HG03565 (cell line): ENCODE results near the gene CRK.
"Not testable (repeated sequence)": the region's sequence is repeated elsewhere in the genome, so short reads cannot be mapped to it uniquely, and the experiment has no call there.

Source experiments
- ATAC-seq: cut with Tn5 transposase; IDR thresholded peaks from one replicate; pipeline ENCODE4 v1.9.1; 2021; ENCODE audit warnings: mild to moderate bottlenecking, moderate library complexity; ENCODE audit not compliant: unreplicated experiment

Gene CRK

DNA sequence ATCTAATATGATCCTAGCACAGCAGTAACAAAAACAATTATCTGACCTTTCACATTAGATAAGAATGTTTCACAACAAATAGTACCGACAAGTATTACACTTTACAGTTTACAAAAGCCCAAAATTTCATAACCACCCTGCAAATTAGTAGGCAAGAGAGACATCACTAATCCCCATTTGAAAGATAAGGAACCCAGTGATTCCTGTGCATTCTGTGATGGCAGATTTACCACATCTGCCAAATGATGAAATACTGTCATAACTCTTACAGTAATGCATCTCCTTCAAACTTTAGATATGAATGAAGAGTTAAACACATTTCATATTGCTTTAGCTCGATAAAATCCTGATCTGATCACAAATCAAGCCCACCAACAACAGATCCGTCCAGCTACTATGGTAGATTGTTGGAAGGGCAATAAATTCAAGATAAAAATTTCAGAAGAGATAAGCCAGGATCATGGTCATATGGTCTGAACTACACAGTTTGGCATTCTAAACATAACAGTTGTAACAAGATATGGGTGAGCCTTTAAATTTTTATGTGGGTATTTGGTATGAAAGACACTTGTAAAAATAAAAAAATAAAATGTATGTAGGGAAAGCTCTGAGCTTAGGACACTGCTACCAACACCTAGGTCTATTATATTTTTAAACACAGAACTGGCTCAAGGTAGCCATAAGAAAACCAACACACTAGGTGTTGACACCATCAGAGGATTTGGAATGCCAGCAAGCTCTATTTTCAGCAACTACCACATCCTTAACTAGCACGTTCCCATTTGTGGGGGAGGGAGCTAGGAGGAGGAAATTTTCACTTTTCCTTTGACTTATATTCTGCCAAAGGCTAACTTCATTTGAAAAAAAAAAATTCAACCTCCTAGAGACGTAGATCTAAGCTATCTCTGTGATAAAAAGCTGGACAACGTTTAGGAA lies 65.3 kb downstream of the CRK start:
- no peak for ATAC-seq

DNA sequence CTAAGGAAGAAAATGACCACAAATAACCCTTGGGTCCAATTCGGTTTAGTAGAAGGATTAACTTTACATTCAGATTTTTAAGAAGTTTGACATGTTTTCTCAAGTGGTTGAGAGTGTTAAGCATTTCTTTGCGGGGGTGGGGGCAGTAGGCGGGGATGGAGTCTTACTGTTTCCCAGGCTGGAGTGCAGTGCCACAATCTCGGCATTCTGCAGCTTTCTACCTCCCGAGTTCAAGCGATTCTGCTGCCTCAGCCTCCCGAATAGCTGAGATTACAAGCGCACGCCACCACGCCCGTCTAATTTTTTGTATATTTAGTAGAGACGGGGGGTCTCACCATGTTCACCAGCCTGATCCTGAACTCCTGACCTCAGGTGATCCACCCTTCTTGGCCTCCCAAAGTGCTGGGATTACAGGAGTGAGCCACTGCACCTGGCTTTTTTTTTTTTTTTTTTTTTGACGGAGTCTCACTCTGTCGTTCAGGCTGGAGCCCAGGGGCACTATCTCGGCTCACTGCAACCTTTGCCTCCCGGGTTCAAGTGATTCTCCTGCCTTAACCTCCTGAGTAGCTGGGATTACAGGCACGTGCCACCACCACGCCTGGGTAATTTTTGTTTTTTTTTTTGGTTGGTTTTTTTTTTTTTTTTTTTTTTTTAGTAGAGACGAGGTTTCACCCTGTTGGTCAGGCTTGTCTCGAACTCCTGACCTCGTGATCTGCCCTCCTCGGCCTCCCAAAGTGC lies 68.4 kb downstream of the CRK start:
- not testable (repeated sequence) for ATAC-seq

DNA sequence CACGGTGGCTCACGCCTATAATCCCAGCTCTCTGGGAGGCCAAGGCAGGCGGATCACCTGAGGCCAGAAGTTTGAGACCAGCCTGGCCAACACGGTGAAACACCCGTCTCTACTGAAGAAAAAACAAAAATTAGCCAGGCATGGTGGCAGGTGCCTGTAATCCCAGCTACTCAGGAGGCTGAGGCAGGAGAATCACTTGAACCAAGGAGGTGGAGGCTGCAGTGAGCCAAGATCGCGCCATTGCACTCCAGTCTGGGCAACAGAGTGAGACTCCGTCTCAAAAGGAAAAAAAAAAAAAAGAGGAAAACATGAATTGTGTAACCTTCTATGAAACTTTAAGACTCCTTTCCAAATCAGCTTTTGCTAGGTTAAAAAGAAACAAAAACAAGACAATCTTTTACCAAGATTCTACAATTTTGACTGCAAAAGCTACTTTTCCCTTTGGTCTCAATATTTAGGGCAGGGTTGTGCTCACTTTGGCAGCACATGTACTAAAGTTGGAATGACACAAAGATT lies 69.3 kb downstream of the CRK start:
- ATAC-seq = not testable (repeated sequence)

DNA sequence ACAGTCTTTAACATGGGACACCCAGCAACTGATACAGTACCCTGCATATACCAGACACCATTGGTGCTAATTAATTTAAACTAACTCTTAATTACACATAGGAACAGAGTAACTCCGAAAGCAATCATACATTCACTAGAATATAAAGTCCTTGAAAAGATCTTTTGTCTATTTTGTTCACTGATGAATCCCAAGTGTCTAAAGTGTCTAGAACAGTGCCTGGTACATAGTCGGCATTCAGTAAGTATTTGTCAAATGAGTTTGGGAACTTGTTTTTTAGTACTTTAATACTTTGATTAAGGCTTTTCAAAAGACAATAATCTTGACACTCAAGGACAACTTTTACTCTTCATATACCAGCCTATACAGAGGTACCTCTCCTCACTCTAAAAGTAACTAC lies 69.8 kb downstream of the CRK start:
- ATAC-seq = no peak

DNA sequence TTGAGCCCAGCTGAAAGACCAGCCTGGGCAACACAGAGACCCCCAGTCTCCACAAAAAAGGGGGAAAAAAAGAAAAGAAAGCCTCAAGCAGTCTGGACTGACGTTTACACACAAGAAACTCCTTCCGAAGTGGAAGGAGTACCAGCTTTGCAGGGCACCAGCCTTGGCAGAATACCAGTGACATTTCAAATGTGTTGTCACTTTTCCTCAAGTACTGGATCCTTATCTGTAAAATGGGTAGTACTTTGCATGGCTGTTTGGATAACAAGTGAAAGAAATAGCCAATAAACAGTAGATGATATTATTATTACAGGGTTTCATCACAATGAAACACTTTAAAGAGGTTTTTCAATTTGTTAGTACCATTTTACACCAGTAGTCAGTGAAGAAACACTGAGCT lies 70.2 kb downstream of the CRK start:
- ATAC-seq = no peak

DNA sequence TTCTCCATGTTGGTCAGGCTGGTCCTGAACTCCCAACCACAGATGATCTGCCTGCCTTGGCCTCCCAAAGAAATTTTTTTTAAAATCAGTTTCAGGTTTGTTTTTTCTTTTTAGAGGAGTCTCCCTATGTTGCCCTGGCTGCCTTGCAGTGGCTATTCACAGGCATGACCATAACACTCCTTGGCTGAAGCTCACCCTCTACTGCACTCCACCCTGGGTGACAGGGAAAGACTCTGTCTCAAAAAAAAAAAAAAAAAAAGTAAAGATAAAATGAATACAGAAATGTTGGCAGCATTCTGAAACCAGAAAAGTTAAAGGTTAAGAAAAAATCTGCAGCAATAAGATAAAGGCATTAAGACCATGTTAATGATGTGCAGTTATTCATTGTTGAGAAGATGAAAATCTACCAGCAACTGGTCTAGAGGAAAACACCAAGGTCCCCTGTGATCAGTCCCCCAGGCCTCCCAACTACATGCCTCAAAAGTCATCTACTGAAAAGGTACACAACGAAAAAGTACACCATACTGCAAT lies 71.1 kb downstream of the CRK start:
- no peak for ATAC-seq

DNA sequence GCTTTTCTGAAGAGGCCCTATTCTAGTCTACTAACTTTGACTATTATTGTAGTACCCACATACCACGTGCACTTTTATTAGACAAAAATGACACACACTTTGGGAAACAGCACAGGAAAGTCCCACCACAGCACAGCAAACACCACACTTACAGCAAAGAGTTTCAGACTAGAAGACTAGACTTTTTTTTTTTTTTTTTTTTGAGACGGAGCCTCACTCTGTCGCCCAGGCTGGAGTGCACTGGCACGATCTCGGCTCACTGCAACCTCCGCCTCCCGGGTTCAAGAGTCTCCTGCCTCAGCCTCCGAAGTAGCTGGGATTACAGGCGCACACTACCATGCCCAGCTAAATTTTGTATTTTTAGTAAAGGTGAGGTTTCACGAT lies 76.1 kb downstream of the CRK start:
- ATAC-seq = peak; percentile 43

DNA sequence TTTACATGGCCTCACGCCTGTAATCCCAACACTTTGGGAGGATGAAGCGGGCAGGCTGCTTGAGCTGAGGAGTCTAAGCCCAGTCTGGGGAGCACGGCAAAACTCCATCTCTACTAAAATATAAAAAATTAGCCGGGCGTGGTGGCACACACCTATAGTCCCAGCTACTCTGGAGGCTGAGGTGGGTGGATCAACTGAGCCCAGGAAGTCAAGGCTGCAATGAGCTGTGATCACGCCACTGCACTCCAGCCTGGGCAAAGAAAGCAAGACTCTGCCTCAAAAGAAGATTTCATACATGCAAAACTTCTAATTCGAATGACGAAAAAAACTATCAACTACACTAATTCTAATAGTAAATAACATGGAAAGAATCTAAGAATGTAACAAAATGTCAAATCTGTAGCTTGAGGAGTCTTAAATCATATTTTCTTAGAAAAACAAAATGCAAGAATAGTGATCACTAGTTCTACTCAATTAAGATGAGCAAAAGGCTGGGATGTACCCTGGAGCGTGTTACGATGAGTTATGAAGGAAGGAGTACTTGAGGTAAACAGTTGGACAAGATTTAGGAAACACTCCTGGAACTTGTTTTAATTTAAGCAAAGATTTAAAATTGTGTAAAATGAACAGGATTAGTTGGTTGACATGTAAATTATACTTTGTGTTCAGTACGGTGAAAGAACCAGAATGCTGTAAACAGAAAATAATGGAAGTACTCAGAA lies 76.7 kb downstream of the CRK start:
- no peak for ATAC-seq

DNA sequence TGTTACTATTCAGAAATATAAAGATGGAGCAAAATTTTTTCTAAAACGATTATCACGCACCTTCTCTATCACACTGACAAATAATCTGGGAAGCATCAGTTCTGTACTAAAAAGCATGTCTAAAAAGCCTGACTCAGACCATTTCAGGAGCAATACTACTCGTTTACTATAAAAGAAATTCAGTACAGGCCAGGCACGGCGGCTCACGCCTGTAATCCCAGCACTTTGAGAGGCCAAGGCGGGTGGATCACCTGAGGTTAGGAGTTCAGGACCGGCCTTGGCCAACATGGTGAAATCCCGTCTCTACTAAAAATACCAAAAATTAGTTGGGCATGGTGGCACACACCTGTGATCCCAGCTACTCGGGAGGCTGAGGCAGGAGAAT lies 77.6 kb downstream of the CRK start:
- ATAC-seq = not testable (repeated sequence)

DNA sequence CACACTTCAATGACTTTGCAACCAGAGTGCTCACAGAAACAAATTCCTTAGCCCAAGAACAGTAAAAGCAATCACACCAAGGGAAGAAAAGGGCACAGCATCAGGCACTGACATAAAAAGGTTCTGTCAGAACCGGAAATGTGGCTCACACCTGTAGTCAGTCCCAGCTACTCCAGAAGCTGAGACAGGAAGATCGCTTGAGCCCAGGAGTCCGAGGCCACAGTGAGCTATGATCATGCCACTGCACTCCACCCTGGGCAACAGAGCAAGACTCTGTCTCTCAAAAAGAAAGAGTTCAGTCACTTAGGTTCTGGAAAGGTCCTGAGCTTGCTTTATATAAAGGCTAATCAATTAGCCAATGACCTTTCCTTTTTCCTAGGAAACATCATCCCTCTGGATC lies 78.7 kb downstream of the CRK start:
- ATAC-seq = no peak

DNA sequence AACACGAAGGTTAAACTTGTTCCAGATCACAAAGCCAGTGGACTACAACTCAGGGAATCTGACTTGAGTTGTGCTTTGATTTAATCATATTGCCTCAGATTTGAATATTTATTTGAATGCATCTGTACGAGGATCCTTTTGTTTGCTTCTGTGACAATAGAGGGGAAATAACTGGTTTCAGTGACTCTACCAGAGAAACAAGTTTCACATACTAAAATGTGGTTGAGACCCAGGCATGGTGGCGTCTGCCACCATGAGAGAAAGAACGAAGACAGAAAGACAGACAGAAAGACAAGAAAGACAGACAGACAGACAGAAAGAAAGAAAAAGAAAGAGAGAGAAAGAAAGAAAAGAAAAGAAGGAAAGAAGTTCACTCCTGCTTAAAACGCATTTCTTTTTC lies 80.0 kb downstream of the CRK start:
- ATAC-seq = no peak

DNA sequence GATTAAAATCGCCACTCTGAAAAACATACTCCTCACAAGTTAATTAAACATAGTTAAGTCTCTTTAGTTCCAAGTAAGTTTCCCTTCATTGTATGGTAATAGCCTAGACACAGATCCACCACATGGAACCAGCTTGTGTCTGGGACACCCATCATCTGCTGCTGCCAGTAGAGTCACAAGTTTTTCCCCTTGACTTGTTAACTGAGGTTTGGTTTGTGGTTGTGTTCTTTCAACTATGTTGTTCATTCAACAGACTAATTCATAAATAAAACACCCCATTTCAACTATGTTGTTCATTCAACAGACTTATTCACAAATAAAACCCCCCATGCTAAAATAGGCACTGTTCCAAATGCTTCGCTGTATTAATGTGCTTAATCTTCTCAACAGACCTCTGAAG lies 80.4 kb downstream of the CRK start:
- ATAC-seq = no peak

DNA sequence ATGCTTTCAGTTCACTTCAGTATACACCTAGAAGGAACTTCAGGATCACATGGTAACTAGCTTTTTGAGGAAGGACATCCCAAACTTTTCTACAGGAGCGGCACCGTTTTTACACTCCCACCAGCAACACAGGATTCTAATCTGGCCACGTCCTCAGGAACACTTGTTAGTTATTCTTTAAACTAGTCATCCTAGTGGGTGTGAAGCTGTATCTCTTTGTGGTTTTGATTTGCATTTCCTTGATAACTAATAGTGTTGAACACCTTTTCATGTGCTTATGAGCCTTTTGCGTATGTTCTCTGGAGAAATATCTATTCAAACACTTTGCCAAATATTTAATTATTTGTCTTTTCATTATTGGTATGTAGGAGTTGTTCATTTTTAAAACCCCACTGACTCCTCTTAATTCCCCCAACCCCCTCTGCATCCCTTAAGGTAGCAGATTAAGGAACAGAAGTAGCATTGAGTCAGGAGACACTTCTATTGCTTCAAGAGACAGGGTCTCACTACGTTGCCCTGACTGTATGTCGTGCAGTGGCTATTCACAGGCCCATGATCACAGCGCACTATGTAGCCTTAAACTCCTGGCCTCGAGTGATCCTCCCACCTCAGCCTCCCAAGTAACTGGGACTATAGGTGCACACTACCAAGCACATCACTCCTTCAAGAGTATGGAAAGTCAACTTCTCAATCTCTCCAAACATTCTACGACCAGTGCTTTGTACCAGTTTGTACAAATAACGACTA lies 81.4 kb downstream of the CRK start:
- ATAC-seq = no peak

DNA sequence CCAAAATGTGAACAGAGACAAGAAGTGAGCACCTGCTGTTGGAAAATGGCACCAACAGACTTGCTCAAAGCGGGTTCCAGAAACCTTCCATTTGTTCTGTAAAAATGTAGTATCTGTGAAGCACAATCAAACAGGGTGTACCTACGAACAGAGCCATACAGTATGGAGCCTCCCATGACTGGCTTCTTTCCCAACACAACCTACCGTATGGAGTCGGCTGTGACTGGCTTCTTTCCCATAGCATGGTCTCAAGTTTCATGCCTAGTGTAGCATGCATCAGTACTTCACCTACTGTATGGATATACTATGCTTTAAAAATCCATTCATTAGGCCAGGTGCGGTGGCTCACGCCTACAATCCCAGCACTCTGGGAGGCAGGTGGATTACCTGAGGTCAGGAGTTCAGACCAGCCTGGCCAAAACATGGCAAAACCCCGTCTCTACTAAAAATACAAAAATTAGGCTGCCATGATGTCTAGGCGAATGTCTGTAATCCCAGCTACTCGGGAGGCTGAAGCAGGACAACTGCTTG lies 82.3 kb downstream of the CRK start:
- ATAC-seq = no peak

DNA sequence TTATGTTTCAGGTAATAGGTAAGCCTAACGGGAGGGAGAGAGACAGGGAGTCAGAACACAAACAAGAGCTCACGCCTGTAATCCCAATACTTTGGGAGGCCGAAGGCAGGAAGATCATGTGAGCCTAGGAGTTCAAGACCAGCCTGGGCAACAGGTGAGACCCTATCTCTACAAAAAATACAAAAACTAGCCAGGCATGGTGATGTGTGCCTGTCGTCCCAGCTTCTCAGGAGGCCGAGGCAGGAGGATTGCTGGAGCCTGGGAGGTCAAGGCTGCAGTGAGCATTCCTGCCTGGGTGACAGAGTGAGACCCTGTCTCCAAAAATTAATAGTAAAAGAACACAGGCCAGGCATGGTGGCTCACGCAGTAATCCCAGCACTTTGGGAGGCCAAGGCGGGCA lies 83.4 kb downstream of the CRK start:
- ATAC-seq = no peak

DNA sequence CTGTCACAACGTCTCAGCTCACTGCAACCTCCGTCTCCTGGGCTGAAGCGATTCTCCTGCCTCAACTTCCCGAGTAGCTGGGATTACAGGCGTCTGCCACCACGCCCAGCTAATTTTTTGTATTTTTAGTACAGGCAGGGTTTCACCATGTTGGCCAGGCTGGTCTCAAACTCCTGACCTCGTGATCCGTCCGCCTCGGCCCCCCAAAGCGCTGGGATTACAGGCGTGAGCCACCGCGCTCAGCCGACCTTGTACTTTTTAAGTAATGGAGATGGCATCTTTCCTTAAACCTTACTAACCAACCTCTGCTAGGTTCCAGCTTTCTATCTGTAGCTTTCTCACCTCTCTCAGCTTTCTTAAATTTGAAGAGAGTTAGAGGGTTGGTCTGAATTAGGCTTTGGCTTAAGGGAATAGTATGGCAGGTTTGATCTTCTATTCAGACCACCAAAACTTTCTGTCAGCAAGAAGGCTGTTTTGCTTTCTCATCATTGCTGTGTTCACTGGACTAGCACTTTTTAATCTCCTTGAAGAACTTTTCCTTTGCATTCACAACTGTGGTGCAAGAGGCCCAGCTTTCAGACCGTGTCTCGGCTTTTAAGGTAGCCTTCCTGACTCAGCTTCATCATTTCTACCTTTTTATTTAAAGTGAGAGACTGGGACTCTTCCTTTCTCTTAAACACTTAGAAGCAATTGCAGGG lies 84.0 kb downstream of the CRK start:
- ATAC-seq = no peak
